MM.1S (cell line): ENCODE results near the gene ABCC4.

Source experiments
- CTCF ChIP-seq: fragments of 300-600 bp; sonication (generic); IDR thresholded peaks from 2 replicates; pipeline ENCODE4 v1.5.1; 2016; ENCODE audit warnings: antibody characterized with exemption, low read length, mixed read lengths
- EZH2phosphoT487 ChIP-seq: fragments of 300-600 bp; sonication (generic); IDR thresholded peaks from 2 replicates; pipeline ENCODE4 v1.6.1; 2018; ENCODE audit warnings: antibody characterized with exemption, low read length

- TF ChIP-seq CTCF (no peak), EZH2phosphoT487 (no peak)
These were observed 36.3 kb upstream of the ABCC4 start for GRCh38 chr13:95337597-95337996.
